Stimulated activated CD4-positive, alpha-beta T cell treated with anti-CD3 and anti-CD28 coated beads, Interleukin-12 subunit alpha, Interleukin-12 subunit beta, amount 100 ng/mL, for 48 hours (primary cell): ENCODE measurements around the gene USP48.
"Not testable (repeated sequence)": the region's sequence is repeated elsewhere in the genome, so short reads cannot be mapped to it uniquely, and the experiment has no call there.

Experiments used
- DNase-seq, 3 donors: peaks; one replicate each; pipeline ENCODE4 v3.0.0-alpha.2; 2020; ENCODE audit warnings: low read depth in 2 of 3, low spot score in 1 of 3

Gene USP48

GRCh38 chr1:21782868-21783678 lies at the start of gene USP48:
Gene USP48, minus strand, starts transcription at chr1:21783149. Its CDS starts 192 bp downstream, at chr1:21782957.
- DNase-seq: peak; percentile 90 to 96 (median 95)

DNA sequence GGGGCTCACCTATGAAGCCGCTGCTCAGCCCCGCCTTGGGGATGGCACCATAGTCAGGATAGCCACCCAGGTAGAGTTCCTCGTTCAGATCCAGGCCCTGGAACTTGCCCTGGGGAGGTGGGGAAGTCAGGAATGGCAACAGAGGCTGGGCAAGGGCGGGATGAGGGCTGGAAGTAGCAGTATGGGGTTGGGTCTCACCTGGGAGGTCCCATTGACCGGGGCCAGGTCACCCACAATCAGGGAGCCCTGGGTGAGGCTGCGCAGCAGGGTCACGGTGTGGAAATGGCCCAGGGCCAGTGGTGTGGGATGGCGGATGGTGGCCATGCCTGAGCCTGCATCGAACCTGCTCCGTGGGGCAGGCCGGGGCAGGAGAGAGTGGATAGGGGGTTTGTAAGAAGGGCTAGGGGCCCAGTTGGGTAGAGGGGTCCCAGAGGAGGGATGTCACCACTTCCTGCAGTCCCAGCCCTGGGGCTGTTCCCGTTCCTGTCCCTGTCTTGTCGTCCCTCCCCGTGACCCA lies 48.6 kb upstream of the USP48 start:
- DNase-seq: no peak

DNA sequence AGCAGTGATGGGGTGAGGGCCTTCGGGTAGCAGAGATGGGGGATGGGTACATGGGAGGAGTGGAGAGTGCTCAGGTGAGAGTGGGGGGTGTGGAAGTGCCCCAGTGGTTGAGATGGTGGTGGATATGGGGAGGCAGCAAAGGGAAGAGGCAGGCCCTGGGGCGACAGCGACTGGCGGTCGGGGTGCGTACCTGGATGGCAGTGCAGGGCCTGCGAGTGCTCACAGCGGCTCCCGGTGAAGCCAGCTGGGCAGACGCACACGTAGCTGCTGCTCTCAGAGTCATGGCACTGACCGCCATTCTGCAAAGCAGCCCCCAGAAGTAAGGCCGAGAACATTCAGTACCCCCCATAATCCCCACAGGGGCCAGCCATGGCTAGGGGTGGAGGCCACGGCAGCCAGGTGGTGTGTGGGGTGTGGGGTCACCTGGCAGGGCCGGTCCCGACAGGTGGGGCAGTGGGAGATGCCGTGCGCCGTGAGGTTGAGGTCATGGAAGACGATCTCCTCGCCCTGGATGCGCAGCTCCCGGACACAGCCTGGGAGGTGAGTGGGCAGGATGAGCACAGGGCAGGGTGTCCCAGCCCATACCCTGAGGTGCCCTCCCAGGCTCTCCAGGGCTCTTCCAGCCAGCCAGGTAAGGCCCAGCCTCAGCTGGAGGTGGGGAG lies 48.0 kb upstream of the USP48 start:
- DNase-seq: no peak

- DNase-seq: no peak
Measured at GRCh38 chr1:21829294-21829693, 46.3 kb upstream of the USP48 start.

GRCh38 chr1:21828506-21829210 lies 45.7 kb upstream of the USP48 start:
- DNase-seq: no peak

DNA sequence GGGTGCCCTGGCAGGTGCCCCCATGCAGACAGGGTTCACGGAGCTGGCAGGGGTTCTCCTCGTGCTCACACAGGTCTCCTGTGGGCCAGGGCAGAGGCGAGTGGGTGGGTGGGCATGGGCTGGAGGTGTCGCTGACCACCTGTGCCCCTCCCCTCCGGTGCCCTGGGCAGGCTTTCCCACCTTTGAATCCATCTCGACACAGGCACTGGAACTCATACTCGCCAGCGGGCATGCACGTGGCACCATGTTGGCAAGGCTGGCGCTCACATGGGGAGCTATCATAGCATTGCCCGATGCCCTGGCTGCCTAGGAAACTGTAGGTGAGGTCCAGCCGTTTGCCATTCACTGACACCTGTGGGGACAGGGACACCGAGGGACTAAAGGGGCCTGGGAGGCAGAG lies 45.1 kb upstream of the USP48 start:
- no peak for DNase-seq

- DNase-seq: no peak
Measured at GRCh38 chr1:21827141-21827679, 44.3 kb upstream of the USP48 start.

GRCh38 chr1:21826694-21827093 lies 43.7 kb upstream of the USP48 start:
- not testable (repeated sequence) for DNase-seq

DNA sequence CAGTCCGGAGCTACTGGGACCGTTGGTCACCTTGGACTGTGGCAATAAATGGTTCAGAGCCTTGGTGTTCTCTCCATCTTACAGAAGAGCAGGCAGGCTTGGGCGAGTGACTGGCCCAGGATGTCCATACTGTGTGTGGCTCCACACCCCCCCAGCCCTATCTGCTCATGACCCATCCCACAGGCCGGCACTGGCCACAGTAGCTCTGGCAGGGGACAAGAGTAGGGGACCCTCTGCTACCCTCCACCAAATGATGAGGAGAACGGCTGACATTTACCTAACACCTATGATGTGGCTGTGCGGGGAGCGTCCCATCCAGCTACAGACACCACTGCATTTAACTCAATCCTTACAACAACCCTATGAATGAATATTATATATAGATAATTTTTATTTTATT lies 42.4 kb upstream of the USP48 start:
- no peak for DNase-seq

GRCh38 chr1:21824926-21825325 lies 42.0 kb upstream of the USP48 start:
- no peak for DNase-seq

DNA sequence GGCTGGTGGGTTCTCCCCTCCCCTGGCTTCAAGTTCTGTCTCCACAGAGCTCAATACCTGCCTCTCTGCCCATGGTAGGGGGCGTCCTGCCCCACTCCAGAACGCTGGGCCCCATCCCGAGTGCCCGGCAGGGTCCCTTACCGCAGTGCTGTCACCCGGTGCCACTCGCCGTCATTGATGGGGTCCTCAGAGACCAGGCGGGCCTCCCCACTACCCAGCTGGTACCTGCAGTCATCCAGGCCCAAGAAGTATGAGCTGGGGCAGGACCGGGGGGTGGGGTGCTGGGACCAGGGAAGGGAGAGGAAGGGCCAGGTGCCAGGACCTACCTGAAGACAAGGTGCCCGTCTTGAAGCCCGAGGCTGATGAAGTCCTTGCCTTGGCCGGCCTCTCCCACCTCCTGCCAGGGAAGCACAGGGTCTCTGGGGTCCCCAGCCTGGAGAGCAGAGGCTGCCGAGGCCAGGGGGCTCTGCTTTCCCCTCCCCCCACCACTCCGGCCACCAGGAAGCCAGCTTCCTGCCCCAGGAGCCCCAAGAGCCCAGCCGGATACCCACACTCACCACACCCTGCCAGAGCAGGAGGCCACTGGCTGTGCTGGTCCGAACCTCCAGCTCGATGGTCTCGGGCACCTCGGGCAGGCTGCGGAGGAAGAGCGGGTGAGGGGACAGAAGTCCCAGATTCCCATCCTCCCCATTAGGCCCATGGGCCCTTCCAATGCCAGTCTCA lies 41.2 kb upstream of the USP48 start:
- DNase-seq: no peak

- DNase-seq: no peak
Measured at GRCh38 chr1:21823206-21823979, 40.4 kb upstream of the USP48 start.

DNA sequence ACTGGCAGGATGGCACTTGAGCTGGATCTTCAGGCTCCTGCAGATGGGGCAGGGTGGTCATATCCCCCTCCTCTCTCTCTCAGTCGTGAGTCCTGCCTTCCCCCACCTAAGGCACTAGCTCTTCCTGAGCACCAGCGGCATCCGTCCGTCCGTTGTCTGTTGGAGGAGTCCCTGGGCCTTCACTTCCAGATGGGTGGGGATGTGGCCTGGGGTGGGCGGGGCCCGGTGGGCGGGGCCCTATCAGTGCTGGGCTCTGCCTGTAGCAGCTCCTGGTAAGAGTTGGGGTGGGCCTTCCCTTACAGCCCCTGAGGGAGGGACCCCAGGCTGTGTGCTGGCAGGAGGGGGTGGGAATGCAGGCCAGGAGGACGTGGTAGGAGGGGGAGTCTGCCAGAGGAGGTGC lies 39.4 kb upstream of the USP48 start:
- DNase-seq: no peak

DNA sequence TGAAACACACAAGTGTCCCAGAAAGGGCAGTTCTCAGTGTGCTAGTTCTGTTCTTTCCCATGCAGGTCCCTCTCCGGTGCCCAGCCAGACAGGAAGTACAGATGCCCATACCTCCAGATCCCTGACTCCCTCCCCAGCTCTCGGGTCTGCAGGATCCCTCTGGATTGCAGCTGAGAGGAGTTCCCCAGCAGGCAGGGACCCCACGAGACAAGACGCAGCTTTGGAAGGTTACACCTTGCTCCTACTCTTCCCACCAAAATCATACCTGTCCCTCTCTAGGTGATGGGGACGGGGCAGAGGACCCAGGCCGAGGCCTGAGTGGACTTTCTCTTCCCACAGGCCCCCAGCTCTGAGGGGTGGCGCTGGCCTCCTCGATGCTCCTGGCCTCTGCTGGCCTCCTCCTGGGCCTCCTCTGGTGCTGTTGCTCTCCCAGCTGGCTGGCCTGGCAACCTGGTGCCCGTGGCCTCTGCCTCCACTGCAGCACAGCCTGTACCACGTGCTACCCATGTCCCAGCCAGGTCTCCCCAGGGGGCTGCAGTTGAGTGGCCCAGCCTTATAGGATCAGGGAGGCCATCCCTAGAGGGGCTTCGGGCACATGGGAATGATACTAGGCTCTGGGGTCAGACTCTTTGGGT lies 38.6 kb upstream of the USP48 start:
- DNase-seq: no peak

GRCh38 chr1:21820597-21821232 lies 37.8 kb upstream of the USP48 start:
- DNase-seq: no peak

GRCh38 chr1:21818656-21819055 lies 35.7 kb upstream of the USP48 start:
- peak; percentile 12 to 27 (median 19) for DNase-seq

GRCh38 chr1:21816602-21817302 lies 33.8 kb upstream of the USP48 start:
- no peak for DNase-seq

- DNase-seq: no peak
Measured at GRCh38 chr1:21815724-21816321, 32.9 kb upstream of the USP48 start.
